ENCODE results near the gene NPM3. TPM values are rescaled to one million over a fixed set of nuclear protein-coding genes. Genes with fewer than 3 reads are reported as not detected.
A peak's percentile ranks its signal among the peaks of the same experiment; 100 is the strongest.

NPM3 gene
- polyA plus RNA-seq, 1 of the 3 experiments (the other 2 are of a cell fraction), result 105 TPM

GRCh38 chr10:101776161-101776817 lies 7.0 kb downstream of the NPM3 start:
- Histone ChIP-seq H3K9me2 (no peaks in the 10 kb centered on the region), H3F3A (replicated peaks; ENCODE audit: insufficient read depth) (peaks cover 2% of the 10 kb centered on the region), H3K9me3 (no peaks in the 10 kb centered on the region), H3K36me3 (replicated peaks in 1 of 2; ENCODE audit: control insufficient read depth in 1 of 2, insufficient read depth in 2 of 2, low read length in 1 of 2) (no peaks in the 10 kb centered on the region), H3K27ac (ENCODE audit: low read depth in 2 of 2, low read length in 1 of 2) (no peak overlapping the region), H3K4me1 (ENCODE audit: control insufficient read depth in 1 of 2, insufficient read depth in 2 of 2, low read depth in 1 of 2, low read length in 1 of 2) (peaks cover 0 to 3% of the 10 kb centered on the region in 2 experiments; a peak in 1 of 4 replicates), H3K4me3 (ENCODE audit: low read depth in 2 of 2, low read length in 1 of 2) (peak overlapping the region in 1 of 2 experiments; percentile 25; a peak in 2 of 4 replicates), H3K79me2 (ENCODE audit: insufficient read depth) (no peaks in the 10 kb centered on the region), H4K20me1 (ENCODE audit: insufficient read depth) (no peaks in the 10 kb centered on the region), H3K27me3 (ENCODE audit: insufficient read depth) (no peaks in the 10 kb centered on the region), H2AFZ (ENCODE audit: low read depth) (no peak overlapping the region), H3K4me2 (peak overlapping the region; percentile 28; the same call in 1 of the 2 replicates), H3K9ac (no peak overlapping the region)
- peak; percentile 82 for DNase-seq
- POLR2A ChIA-PET, result interaction anchor here (0.6 kb wide), 1 partner anchor 172 kb away, joined by 3 read pairs; no protein-coding TSS in a partner anchor
- TF ChIP-seq NRF1 (IDR thresholded peaks at IDR 0.05; ENCODE audit: low read depth, low read length) (no peak), TEAD4 (IDR thresholded peaks at IDR 0.05; ENCODE audit: borderline replicate concordance, insufficient read depth) (no peak)
- CTCF ChIA-PET, result interaction anchor here (0.6 to 11.7 kb wide), 2 partner anchors 171 to 494 kb away, joined by 3 to 297 read pairs; no protein-coding TSS in a partner anchor
- WGBS (ENCODE audit: low lambda C conversion rate), result 64% methylated on average over 23 of the region's 74 CpGs

- H4K20me1 ChIP-seq (ENCODE audit: insufficient read depth), result no peaks in the 10 kb centered on the region
- no peak within 1 kb of the TSS for H3K27ac ChIP-seq (ENCODE audit: low read depth in 2 of 2, low read length in 1 of 2)
- no peaks in the 10 kb centered on the region for H3K79me2 ChIP-seq (ENCODE audit: insufficient read depth)
- H3K9me3 ChIP-seq, result no peaks in the 10 kb centered on the region
- WGBS (ENCODE audit: low lambda C conversion rate), result 25% methylated on average over 13 of the region's 98 CpGs
- no peak for DNase-seq
- H2AFZ ChIP-seq (ENCODE audit: low read depth), result no peak within 1 kb of the TSS
- peak within 1 kb of the TSS; percentile 63; the same call in 1 of the 2 replicates for H3K4me2 ChIP-seq
- no peak for TF ChIP-seq RXRA (IDR thresholded peaks at IDR 0.05; ENCODE audit: borderline replicate concordance, low read depth)
- TF ChIP-seq EP300 (IDR thresholded peaks at IDR 0.05; ENCODE audit: borderline replicate concordance in 1 of 2, low read depth in 1 of 2, low read length in 1 of 2), result no peak
- TF ChIP-seq, protein P1, sequence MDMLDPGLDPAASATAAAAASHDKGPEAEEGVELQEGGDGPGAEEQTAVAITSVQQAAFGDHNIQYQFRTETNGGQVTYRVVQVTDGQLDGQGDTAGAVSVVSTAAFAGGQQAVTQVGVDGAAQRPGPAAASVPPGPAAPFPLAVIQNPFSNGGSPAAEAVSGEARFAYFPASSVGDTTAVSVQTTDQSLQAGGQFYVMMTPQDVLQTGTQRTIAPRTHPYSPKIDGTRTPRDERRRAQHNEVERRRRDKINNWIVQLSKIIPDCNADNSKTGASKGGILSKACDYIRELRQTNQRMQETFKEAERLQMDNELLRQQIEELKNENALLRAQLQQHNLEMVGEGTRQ (IDR thresholded peaks at IDR 0.05; ENCODE audit: borderline replicate concordance, low read depth, low read length), result no peak
- no peak for TF ChIP-seq NRF1 (IDR thresholded peaks at IDR 0.05; ENCODE audit: low read depth, low read length)
- ChIA-PET POLR2A (no interaction called here), CTCF (interaction anchor here (0.8 to 1.6 kb wide), 4 partner anchors 9 to 173 kb away, joined by 3 to 9 read pairs (median 4); no protein-coding TSS in a partner anchor)
- no peaks in the 10 kb centered on the region for H3K36me3 ChIP-seq (replicated peaks in 1 of 2; ENCODE audit: control insufficient read depth in 1 of 2, insufficient read depth in 2 of 2, low read length in 1 of 2)
- no peaks in the 10 kb centered on the region for H3K9me2 ChIP-seq
- peak within 1 kb of the TSS in 1 of 2 experiments; percentile 48; a peak in 2 of 4 replicates for H3K4me3 ChIP-seq (ENCODE audit: low read depth in 2 of 2, low read length in 1 of 2)
- H3K9ac ChIP-seq, result no peak within 1 kb of the TSS
- H3F3A ChIP-seq (replicated peaks; ENCODE audit: insufficient read depth), result no peaks in the 10 kb centered on the region
- H3K27me3 ChIP-seq (ENCODE audit: insufficient read depth), result no peaks in the 10 kb centered on the region
- no peaks in the 10 kb centered on the region; a peak in 1 of 4 replicates for H3K4me1 ChIP-seq (ENCODE audit: control insufficient read depth in 1 of 2, insufficient read depth in 2 of 2, low read depth in 1 of 2, low read length in 1 of 2)
Observed at GRCh38 chr10:101775273-101776160, 7.7 kb downstream of the NPM3 start, which contains the start of gene FGF8. FGF8 (minus strand) TSS chr10:101776114; CDS start chr10:101775900, 214 bp downstream.

Measured in SK-N-SH (cell line).